SKM-1 (cell line): ENCODE results near the gene RECK.
"Not testable (repeated sequence)": the region's sequence is repeated elsewhere in the genome, so short reads cannot be mapped to it uniquely, and the experiment has no call there.

Experiments
- DNase-seq: peaks from one replicate; lab custom pipeline; 2025; ENCODE audit not compliant: unreplicated experiment; lab: John Stamatoyannopoulos, UW

RECK gene

GRCh38 chr9:36152741-36153438 lies 116.2 kb downstream of the RECK start:
- DNase-seq, result no peak

DNA sequence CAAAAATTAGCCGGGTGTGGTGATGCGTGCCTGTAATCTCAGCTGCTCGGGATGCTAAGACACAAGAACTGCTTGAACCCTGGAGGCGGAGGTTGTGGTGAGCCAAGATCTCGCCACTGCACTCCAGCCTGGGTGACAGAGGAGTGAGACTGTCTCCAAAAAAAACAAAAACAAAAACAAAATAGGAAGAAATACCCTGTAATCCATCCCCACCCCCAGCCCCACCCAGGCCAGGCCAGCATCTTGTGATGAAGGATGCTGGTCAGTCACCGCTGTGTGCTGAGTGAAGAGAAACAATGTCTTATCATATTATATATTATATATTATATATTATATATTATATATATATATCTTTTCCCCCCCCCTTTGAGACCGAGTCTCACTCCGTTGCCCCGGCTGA lies 117.0 kb downstream of the RECK start:
- no peak for DNase-seq

- DNase-seq, result no peak
Measured at GRCh38 chr9:36154331-36154952, 117.7 kb downstream of the RECK start.

- no peak for DNase-seq
Measured at GRCh38 chr9:36156116-36156515, 119.4 kb downstream of the RECK start.

DNA sequence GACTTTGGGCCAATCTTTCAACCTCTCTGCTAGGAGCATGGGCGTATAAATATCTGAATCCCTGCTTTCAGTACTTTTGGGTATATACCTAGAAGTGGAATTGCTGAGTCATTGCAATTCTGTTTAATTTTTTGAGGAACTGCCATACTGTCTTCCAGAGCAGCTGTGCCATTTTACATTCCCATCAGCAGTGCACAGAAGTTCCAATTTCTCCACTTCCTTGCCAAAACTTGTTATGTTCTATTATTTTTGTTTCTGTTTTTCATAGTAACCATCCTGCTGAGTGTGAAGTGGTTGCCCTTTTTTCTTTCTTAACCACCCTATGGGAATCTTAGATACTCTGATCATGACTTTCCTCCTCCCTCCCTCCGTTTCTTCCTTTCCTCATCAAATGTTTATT lies 121.4 kb downstream of the RECK start:
- DNase-seq, result no peak

DNA sequence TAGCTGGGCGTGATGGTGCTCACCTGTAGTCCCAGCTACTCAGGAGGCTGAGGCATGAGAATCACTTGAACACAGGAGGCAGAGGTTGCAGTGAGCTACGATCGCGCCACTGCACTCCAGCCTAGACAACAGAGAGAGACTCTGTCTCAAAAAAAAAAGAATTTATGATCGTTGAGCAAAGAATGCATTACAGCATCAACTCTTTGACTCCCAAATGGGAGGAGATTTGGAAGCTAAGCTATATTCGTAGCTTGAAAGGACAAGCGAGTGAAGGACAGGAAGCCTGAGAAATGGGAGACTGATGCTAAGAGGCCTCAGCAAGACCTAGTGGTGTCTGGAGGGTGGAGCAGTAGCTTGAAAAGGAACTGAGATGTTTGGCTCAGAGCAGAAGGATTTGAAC lies 122.2 kb downstream of the RECK start:
- no peak for DNase-seq

DNA sequence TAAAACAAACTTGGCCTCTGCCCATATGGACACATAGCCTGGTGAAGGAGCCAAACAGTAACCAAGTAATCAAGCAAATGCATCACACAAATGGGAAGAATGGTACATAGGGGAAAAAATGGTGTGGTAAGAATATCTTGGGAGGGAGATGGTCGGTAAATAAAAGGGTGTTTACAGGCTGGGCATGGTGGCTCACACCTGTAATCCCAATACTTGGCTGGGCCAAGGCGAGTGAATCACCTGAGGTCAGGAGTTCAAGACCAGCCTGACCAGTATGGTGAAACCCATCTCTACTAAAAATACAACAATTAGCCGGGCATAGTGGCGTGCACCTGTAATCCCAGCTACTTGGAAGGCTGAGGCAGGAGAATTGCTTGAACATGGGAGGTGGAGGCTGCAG lies 122.8 kb downstream of the RECK start:
- not testable (repeated sequence) for DNase-seq

DNA sequence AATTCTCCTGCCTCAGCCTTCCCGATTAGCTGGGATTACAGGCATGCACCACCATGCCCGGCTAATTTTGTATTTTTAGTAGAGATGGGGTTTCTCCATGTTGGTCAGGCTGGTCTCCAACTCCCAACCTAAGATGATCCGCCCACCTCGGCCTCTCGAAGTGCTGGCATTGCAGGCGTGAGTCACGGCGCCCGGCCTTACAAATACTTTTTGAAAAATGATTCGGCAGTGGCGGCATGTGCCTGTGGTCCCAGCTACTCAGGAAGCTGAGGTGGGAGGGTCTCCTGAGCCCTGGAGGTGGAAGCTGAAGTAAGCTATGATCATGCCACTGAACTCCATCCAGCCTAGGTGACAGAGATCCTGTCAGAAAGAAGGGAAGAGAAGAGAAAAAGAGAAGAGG lies 123.4 kb downstream of the RECK start:
- not testable (repeated sequence) for DNase-seq

- DNase-seq, result no peak
Measured at GRCh38 chr9:36161187-36161586, 124.5 kb downstream of the RECK start.

DNA sequence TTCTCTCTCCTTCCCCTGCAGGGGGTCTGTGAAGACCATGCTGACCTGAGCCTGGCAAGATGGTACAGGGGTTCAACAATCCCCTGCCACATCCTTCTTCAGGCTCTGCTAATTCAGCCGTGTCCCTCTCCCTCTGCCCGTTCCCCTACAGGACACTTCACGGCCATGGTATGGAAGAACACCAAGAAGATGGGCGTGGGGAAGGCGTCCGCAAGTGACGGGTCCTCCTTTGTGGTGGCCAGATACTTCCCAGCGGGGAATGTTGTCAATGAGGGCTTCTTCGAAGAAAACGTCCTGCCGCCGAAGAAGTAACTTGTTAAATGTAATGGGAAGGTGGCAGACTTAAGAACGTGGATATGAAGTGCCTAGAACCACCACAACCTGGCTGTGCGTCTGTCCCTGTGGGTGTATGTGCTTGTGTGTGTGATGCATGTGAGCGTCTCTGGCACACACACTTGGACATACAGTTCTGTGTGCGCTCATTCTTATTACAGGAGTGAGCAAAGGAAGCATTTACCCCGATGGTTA lies 125.6 kb downstream of the RECK start:
- DNase-seq, result no peak

- no peak for DNase-seq
Measured at GRCh38 chr9:36163049-36163785, 126.5 kb downstream of the RECK start.

GRCh38 chr9:36163786-36164170 lies 127.1 kb downstream of the RECK start:
- no peak for DNase-seq

GRCh38 chr9:36164372-36164771 lies 127.7 kb downstream of the RECK start:
- DNase-seq, result no peak

DNA sequence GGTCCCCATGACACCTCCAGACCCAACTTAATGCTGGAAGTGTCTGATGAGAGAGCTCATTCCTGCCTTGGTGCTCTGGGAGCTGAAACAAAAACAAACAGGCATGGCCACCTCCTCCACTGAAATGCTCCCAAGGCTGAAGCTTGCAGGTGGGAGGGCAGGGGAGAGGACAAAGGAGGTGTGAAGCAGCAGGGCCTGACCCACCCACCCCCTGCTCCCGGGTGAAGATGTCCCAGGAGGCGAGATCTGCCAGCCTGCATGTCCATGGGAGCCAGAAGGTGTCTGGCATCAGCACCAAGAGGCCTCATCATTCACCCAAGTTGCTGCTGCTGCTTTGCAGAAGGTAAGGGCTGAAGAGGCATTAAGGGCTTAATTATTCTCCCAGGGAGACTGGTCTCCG lies 128.3 kb downstream of the RECK start:
- no peak for DNase-seq

GRCh38 chr9:36165826-36166167 lies 129.1 kb downstream of the RECK start:
- no peak for DNase-seq

GRCh38 chr9:36166168-36166927 lies 129.6 kb downstream of the RECK start:
- DNase-seq, result peak; percentile 78

GRCh38 chr9:36169166-36169565 lies 132.5 kb downstream of the RECK start, which contains the start of gene CCIN:
TSS of gene CCIN (plus strand) at chr9:36169388. CDS start at chr9:36169503, 115 bp downstream.
- no peak for DNase-seq

DNA sequence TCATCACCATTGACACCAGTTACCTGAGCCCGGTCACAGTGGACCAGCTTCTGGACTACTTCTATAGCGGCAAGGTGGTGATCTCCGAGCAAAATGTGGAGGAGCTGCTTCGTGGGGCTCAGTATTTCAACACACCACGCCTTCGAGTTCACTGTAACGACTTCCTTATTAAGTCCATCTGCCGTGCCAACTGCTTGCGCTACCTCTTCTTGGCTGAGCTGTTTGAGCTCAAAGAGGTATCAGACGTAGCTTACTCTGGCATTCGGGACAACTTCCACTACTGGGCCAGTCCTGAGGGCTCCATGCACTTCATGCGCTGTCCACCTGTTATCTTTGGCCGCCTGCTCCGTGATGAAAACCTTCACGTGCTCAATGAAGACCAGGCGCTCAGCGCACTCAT lies 133.0 kb downstream of the RECK start:
- no peak for DNase-seq

GRCh38 chr9:36170531-36170930 lies 133.8 kb downstream of the RECK start:
- DNase-seq, result no peak

GRCh38 chr9:36173861-36174260 lies 137.1 kb downstream of the RECK start:
- DNase-seq, result no peak
